ENCODE results near the gene MTM1.

The MTM1 gene

GRCh38 chrX:150605603-150606002 lies 37.2 kb downstream of the MTM1 start:
- TF ChIP-seq, protein P1, sequence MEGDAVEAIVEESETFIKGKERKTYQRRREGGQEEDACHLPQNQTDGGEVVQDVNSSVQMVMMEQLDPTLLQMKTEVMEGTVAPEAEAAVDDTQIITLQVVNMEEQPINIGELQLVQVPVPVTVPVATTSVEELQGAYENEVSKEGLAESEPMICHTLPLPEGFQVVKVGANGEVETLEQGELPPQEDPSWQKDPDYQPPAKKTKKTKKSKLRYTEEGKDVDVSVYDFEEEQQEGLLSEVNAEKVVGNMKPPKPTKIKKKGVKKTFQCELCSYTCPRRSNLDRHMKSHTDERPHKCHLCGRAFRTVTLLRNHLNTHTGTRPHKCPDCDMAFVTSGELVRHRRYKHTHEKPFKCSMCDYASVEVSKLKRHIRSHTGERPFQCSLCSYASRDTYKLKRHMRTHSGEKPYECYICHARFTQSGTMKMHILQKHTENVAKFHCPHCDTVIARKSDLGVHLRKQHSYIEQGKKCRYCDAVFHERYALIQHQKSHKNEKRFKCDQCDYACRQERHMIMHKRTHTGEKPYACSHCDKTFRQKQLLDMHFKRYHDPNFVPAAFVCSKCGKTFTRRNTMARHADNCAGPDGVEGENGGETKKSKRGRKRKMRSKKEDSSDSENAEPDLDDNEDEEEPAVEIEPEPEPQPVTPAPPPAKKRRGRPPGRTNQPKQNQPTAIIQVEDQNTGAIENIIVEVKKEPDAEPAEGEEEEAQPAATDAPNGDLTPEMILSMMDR (conservative IDR thresholded peaks at IDR 0.05; ENCODE audit: low read depth): no peak
- CTCF ChIA-PET: no interaction called here
- POLR2A ChIA-PET (ENCODE audit: low non-redundant PET): no interaction called here

DNA sequence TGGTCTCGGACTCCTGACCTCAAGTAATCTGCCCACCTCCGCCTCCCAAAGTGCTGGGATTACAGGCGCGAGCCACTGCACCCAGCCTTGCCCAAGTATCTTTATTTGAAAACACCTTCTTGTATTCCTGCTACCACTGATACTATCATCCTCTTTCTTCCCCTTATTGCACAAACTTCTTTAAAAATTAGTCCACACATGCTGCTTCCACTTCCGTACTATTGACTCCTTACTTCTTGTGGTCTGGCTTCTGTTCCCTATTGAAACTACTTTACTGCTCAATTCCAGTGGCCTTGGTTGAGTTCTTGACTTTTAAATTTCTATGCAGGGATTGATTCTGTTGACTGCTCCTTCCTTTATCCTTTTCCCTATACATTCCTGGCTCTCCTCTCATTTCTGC lies 38.8 kb downstream of the MTM1 start:
- no peak for DNase-seq (ENCODE audit: low spot score)
- no peak overlapping the region for H3K27ac ChIP-seq
- ChIA-PET CTCF (no interaction called here), POLR2A (ENCODE audit: low non-redundant PET) (no interaction called here)
- TF ChIP-seq, protein P1 (conservative IDR thresholded peaks at IDR 0.05; ENCODE audit: low read depth): no peak

More at GRCh38 chrX:150605603-150606002, 37.2 kb downstream of the MTM1 start:
- no peak overlapping the region for H3K27ac ChIP-seq
- no peak for DNase-seq (ENCODE audit: low spot score)

- H3K27ac ChIP-seq: no peak overlapping the region
- no peak for DNase-seq (ENCODE audit: low spot score)
- TF ChIP-seq, protein P1 (conservative IDR thresholded peaks at IDR 0.05; ENCODE audit: low read depth): no peak
- CTCF ChIA-PET: no interaction called here
- POLR2A ChIA-PET (ENCODE audit: low non-redundant PET): no interaction called here
These were observed 41.6 kb downstream of the MTM1 start for GRCh38 chrX:150610043-150610442.

DNA sequence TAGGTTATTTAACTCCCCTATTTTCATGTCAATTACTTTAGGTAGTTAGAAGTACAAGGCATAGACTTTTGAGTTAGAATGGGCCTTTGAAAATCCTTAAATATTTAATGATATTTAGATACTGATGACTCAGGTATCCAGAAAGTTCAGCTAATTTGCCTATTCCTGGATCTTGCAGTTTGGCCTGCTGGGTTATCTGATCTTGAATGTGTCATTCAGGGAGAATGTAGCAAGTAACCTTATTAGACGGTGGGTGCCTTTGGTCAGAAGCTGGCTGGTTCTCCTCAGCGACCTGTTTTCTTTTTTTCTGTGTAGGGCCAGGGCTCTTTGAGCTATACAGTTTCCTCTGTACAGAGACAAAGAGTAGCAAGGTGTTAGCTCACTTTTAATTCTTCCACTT lies 42.0 kb downstream of the MTM1 start:
- CTCF ChIA-PET: no interaction called here
- TF ChIP-seq, protein P1 (conservative IDR thresholded peaks at IDR 0.05; ENCODE audit: low read depth): no peak
- POLR2A ChIA-PET (ENCODE audit: low non-redundant PET): no interaction called here
- H3K27ac ChIP-seq: no peak overlapping the region
- no peak for DNase-seq (ENCODE audit: low spot score)

- TF ChIP-seq, protein P1 (conservative IDR thresholded peaks at IDR 0.05; ENCODE audit: low read depth): no peak
- DNase-seq (ENCODE audit: low spot score): no peak
- H3K27ac ChIP-seq: no peak overlapping the region
- ChIA-PET POLR2A (ENCODE audit: low non-redundant PET) (no interaction called here), CTCF (no interaction called here)
These were observed 46.9 kb downstream of the MTM1 start for GRCh38 chrX:150615356-150615755.

GRCh38 chrX:150616179-150616862 lies 47.9 kb downstream of the MTM1 start:
- CTCF ChIA-PET: no interaction called here
- DNase-seq (ENCODE audit: low spot score): no peak
- TF ChIP-seq, protein P1 (conservative IDR thresholded peaks at IDR 0.05; ENCODE audit: low read depth): no peak
- POLR2A ChIA-PET (ENCODE audit: low non-redundant PET): no interaction called here
- H3K27ac ChIP-seq: no peak overlapping the region

Data from RWPE1 (cell line).